PC-3 (cell line): Measurements from ENCODE around the gene LRRC8C.

Experiments used
- EZH2 ChIP-seq: fragments of 300-600 bp; sonication (generic); IDR thresholded peaks from one replicate; pipeline ENCODE4 v1.6.1; 2017; ENCODE audit warnings: antibody characterized with exemption, mild to moderate bottlenecking, low read length; ENCODE audit not compliant: unreplicated experiment
- EZH2phosphoT487 ChIP-seq: fragments of 300-600 bp; sonication (generic); IDR thresholded peaks from 2 replicates; pipeline ENCODE4 v1.6.1; 2018; ENCODE audit warnings: mild to moderate bottlenecking, antibody characterized with exemption, low read length, borderline replicate concordance
- TF ChIP-seq, protein P1 (sequence below): fragments of 300-600 bp; sonication (generic); conservative IDR thresholded peaks from 2 replicates; pipeline ENCODE4 v1.5.1; 2017; ENCODE audit warnings: antibody characterized with exemption, low read depth, mild to moderate bottlenecking, low read length

DNA sequence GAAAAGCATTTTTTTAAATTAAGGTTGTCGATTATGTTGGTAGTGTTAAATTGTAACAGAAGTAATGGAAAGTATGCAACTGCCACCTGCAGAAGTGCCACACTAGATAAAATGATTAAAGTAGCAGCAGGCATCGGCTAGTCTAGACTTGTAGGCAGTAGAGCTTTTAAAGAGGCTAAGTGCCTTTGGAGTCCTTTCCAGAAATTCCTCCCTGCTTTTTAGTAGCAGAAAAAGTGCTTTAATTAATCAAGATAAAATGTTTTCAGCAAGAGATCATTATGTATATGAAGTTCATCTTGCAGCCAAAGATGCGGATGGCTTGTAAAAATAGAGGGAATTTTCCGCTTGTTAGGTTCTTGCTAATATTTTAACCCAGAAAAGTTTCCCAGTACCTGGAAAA lies 100.8 kb downstream of the LRRC8C start:
- TF ChIP-seq, protein P1, sequence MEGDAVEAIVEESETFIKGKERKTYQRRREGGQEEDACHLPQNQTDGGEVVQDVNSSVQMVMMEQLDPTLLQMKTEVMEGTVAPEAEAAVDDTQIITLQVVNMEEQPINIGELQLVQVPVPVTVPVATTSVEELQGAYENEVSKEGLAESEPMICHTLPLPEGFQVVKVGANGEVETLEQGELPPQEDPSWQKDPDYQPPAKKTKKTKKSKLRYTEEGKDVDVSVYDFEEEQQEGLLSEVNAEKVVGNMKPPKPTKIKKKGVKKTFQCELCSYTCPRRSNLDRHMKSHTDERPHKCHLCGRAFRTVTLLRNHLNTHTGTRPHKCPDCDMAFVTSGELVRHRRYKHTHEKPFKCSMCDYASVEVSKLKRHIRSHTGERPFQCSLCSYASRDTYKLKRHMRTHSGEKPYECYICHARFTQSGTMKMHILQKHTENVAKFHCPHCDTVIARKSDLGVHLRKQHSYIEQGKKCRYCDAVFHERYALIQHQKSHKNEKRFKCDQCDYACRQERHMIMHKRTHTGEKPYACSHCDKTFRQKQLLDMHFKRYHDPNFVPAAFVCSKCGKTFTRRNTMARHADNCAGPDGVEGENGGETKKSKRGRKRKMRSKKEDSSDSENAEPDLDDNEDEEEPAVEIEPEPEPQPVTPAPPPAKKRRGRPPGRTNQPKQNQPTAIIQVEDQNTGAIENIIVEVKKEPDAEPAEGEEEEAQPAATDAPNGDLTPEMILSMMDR = no peak
- no peak for TF ChIP-seq EZH2phosphoT487
- no peak for TF ChIP-seq EZH2
